ENCODE measurements around the gene COPS6.
A peak's percentile ranks its signal among the peaks of the same experiment; 100 is the strongest.

The COPS6 gene

GRCh38 chr7:100080907-100081534 is 7.7 kb upstream of the COPS6 start:
- peak; percentile 69 for DNase-seq

DNA sequence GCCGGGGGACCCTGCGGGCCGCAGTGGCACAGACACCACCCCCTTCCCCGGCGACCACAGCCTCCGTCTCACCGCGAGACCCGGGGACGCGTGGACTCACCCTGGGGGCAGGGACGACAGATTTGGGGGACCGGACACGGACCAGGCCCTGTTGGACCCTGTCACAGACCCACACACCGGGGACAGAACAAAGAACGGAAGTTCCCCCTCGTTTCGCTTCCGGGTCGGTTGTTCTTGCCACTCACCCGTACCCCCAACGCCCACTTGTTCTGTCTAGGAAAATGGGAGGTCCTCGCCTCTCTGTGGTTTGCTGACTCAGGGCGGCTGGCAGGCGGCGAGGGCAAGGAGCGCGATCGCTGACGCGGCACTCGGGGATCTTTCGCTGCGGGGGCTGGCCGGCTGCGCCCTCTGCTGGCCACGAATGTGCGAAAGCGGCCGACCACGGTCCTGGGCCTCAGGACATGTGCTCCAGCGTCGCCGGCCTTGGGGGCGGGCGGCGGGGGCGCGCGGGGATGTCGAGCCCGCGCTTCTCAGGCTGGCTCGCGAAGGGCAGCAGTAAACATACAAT is 7.2 kb upstream of the COPS6 start, which contains the start of gene ZNF3:
ZNF3 (minus strand) TSS at position 189 of the 568 bp plus-strand sequence. CDS start 4,366 bp downstream, outside the sequence.
- DNase-seq = peak; percentile 100

- no peak for DNase-seq
Observed at GRCh38 chr7:100082978-100083377, 5.8 kb upstream of the COPS6 start.

- no peak for DNase-seq
Observed at GRCh38 chr7:100085515-100085914, 3.3 kb upstream of the COPS6 start.

DNA sequence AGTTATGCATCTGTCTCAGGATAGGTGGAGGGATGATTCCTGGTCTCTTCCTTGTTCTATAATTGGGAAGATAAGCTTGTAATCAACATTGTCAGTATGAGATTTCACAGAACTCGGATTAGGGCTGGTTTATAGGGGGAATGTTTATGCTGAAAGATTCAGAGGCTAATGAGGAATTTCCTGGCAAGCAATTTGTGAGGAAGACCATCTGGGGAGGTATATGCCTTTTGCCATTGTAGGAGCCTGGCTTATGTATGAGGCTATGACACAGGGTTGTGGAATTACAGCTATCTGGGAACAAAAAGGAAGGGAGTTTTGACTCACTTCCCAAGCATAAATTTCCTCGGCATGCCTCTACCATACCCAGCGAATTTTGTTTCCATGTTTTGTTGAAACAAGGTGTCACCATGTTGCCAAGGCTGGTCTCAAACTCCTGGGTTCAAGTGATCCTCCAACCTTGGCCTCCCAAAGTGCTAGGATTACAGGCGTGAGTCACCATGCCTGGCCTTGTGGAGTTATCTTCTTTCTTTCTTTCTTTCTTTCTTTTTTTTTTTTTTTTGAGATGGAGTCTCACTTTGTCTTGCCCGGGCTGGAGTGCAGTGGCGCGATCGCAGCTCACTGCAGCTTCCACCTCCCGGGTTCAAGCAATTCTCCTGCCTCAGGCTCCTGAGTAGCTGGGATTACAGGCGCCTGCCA is 1.6 kb upstream of the COPS6 start:
- no peak for DNase-seq

DNA sequence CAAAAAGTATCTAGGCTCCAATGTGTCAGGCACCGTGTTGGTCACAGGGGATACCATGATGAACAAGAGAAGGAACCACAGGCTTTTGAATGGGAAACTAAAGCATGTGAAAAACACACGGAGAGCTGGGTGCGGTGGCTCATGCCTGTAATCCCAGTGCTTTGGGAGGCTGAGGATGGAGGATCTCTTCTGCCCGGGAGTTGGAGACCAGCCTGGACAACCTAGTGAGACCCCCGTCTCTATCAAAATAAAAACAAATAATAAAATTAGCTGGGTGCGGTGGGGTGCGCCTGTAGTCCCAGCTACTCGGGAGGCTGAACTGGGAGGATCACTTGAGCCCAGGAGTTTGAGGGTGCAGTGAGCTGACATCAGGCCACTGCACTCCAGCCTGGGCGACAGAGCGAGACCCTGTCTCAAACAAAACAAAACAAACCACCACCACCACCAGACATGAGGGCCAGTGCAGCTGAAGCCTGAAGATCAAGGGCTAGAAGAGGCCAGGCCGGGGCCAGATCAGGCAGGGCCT is 611 bp upstream of the COPS6 start:
- DNase-seq = no peak

DNA sequence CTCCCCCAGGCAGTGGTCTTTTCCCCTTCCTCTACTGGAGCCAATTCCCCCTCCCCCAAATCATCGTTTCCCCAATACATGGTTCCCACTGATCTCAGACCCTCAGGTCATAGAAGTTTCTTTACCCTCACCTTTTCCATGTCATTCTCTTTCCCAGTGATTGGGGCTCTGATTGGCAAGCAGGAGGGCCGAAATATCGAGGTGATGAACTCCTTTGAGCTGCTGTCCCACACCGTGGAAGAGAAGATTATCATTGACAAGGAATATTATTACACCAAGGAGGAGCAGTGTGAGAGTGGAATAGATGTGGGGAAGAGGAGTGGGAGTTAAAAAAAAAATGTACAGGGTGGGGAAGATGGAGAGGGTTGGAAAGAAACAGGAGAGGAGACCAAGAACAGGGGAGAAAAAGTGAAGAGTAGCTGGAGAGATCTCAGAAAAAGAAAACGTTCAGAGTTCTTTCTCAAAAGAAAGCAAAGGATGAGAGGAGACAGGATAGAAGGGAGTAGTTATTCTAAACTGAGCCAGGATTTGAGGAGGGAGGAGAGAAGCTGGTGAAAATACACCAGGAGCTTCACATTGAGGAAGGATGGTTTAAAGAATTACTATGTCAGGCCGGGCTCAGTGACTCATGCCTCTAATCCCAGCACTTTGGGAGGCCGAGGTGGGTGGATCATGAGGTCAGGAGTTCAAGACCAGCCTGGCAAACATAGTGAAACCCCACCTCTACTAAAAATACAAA is 858 bp downstream of the COPS6 start:
- DNase-seq = no peak

DNA sequence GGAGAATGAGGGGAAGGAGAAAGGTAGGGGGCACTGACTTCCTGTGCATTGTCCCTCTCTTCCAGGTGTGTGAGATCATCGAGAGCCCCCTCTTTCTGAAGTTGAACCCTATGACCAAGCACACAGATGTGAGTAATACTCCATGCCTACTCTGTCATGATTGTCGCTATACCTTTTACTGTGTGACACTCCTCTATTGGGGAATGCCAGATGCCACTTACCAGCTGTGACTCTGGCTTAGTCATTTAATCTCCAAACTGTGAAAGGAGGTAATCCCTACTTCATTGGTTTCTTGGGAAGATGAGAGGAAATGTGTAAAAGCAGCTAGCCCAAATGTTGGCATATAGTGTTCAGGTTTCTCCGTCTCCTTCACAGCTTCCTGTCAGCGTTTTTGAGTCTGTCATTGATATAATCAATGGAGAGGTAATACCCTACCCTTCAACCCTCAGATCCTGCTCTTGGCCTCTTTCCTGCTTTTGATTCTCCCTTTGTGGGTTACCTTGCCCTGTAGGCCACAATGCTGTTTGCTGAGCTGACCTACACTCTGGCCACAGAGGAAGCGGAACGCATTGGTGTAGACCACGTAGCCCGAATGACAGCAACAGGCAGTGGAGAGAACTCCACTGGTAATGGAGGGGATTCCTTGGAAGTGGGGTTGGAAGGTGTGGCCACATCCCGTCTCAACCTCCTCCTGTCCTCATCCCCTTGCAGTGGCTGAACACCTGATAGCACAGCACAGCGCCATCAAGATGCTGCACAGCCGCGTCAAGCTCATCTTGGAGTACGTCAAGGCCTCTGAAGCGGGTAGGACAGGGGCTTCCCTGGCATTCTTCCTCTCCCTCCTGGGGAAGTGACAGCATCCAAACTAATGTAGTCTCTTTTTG is 2.0 kb downstream of the COPS6 start:
- no peak for DNase-seq

DNA sequence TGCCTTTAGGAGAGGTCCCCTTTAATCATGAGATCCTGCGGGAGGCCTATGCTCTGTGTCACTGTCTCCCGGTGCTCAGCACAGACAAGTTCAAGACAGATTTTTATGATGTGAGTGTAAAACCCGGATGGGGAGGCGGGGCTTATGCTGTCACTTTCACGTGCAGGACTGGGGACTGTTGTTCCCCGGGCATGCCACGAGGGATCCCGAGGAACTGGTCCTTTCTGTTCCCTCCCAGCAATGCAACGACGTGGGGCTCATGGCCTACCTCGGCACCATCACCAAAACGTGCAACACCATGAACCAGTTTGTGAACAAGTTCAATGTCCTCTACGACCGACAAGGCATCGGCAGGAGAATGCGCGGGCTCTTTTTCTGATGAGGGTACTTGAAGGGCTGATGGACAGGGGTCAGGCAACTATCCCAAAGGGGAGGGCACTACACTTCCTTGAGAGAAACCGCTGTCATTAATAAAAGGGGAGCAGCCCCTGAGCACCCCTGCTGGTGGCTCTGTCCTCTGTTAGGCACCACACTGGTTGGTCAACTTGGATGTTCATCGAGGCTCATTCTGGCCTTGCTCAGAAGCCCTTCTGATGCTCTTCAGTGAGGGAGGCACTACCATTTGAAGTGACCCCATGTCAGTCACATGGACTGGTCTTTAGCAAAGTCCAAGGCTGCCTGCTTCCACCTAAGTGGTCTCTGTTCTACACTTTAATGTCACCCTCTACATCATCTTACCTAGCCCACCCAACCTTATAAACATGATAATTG is 2.8 kb downstream of the COPS6 start:
- DNase-seq = no peak

DNA sequence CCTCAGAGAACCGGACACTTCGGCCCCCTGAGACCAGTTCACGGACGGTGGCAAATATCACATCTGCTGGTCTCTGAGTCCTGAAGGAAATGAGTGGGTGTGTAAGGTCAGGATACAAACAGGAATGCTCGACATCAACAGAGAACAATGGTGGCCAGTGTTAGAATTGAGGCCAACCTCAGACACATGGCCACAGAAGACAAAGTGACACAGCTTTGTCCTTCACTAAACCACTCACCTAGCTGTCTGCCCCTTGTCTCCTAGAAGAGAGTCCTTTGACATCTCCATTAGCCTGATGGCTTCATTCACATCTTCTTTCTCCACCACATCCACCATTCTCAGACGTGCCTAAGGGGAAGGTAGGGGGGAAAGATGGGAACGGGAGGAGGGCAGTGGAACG is 4.3 kb downstream of the COPS6 start:
- DNase-seq = no peak

DNA sequence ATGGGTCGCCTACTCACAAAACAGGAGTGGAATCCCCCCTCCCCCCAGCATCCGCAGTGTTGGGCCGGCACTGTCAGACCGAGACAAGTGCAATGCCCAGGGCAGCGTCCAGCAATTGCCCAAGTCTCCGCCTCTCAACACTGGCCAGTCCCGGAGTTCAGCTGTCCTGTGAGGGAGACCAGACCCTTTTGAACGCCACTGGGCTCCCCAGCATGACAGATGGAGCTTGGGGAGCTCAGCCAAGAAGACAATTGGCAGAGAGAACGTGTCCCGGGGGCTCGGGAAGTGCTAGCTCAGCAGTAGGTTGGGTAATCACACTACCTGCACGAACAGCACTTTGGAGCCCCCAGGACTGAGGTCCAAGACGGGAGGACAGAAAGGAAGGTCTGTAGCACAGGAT is 4.7 kb downstream of the COPS6 start:
- DNase-seq = no peak

DNA sequence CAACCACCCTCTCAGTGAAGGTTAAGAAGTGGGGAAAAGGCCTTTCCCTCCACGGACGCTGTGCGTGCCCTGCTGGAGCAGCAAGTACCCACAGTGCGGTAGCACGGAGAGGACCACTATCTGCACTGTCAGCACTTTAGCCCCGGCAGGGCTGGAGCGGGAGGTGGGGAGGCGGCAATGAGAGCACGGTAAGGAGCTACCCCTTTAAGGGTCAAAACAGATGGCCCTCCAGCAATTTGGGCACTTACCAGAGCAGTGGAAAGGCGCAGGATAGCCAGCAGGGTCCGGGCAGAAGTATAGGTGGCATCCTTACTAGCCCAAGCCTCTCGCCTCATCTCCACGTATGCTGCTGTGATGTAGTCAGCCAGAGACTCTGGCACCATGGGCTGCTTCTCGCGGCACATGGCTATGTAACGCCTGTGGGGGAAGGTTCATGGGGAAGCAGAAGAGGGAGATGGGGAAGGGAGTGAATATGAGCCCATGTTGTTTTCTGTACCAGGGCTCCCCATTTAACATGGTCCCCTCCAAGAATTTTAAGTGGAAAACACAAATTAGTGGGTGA is 5.2 kb downstream of the COPS6 start:
- DNase-seq = no peak

DNA sequence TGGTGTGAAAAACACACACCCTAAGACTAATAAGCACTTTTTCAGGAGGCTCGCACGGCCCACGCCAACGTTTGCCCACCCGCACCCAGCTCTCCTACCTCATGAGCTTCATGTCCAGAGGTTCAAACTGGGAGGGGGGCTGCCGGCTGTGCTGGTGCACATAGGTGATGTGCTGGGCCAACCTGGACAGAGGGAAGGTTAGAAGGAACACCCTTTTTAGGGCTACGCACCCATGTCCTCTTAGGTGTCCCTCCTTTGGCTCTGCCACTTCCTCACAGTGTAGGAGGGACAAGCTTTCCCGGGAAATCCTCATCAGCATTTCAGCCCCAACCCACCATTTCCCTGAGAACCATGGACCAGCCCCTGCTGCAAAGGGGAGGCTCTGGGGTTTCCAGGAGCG is 6.5 kb downstream of the COPS6 start:
- DNase-seq = no peak

GRCh38 chr7:100095704-100096103 is 6.9 kb downstream of the COPS6 start:
- no peak for DNase-seq

- no peak for DNase-seq
Observed at GRCh38 chr7:100098913-100099312, 10.1 kb downstream of the COPS6 start.

- no peak for DNase-seq
Observed at GRCh38 chr7:100099452-100099851, 10.7 kb downstream of the COPS6 start.

DNA sequence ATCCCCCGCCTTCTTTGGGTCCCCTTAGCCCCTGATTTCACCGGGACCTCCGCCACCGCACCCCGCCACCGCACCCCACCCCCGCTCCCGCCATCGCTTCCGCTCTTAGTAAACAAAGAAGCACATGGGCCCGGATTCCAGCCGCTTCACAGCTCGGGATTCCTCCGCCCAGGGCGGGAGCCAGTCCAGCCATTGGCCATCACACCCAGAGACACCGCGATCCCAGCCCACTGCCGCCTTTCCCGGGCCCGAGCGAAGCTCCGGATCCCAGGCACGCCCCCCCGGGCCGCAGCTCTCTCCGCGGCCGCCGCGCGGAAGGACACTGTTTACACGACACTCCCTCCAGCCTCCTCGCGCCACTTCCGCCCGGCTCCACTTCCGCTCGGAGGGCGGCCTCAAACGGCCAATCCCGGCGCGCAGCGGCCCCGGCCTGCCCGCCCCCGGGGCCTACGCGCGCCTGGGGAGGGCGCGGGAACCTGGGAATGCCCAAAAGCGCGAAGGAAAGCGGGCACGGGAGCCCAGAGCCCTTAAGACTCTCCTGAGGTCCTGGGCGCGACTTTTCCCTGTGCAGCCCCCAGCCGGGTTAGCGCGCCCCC is 11.7 kb downstream of the COPS6 start:
- peak; percentile 97 for DNase-seq

- peak; percentile 99 for DNase-seq
Observed at GRCh38 chr7:100101016-100101862, 12.5 kb downstream of the COPS6 start, which contains the start of the genes AP4M1 and MCM7. AP4M1 (plus strand) TSS chr7:100101643; CDS start chr7:100101715, 72 bp downstream. MCM7 (minus strand) TSS chr7:100101397; CDS start chr7:100101294, 103 bp downstream.

Measured in eye (tissue), 1 donor.